MG63 (cell line): ENCODE data around the gene HCFC1R1. TPM values are rescaled to one million over a fixed set of nuclear protein-coding genes. Genes with fewer than 3 reads are reported as not detected.

Experiments used
- DNase-seq: peaks from one replicate; pipeline ENCODE4 v3.0.0-alpha.2; 2020
- H3K27me3 ChIP-seq: fragments of 250-450 bp; sonication (Bioruptor Pico); 2 replicates; pipeline ENCODE4 v1.5.1; 2020; ENCODE audit warnings: mild to moderate bottlenecking, moderate library complexity
- H3K36me3 ChIP-seq: fragments of 250-450 bp; sonication (Bioruptor Pico); 2 replicates; pipeline ENCODE4 v1.5.1; 2020; ENCODE audit warnings: mild to moderate bottlenecking, moderate library complexity
- H3K4me3 ChIP-seq: fragments of 250-450 bp; sonication (Bioruptor Pico); 2 replicates; pipeline ENCODE4 v1.5.1; 2020; ENCODE audit warnings: mild to moderate bottlenecking, moderate library complexity
- H3K9me3 ChIP-seq: fragments of 250-450 bp; sonication (Bioruptor Pico); 2 replicates; pipeline ENCODE4 v1.5.1; 2020; ENCODE audit warnings: mild to moderate bottlenecking, moderate library complexity
- total RNA-seq: library from RNA; depleted of rRNA; stranded (reverse); fragments of >200 nt; shearing (Covaris generic); gene quantifications from 2 replicates; pipeline ENCODE4 v1.2.3, GENCODE V29; 2014; ENCODE audit warnings: low replicate concordance; rRNA removed

Gene HCFC1R1
- total RNA-seq, 1 experiment from 2014 or later, result 60.7 TPM

GRCh38 chr16:2979669-2980226, 44.0 kb downstream of the HCFC1R1 start:
- peak overlapping the region; percentile 79 for H3K4me3 ChIP-seq
- no peaks in the 10 kb centered on the region for H3K27me3 ChIP-seq
- H3K36me3 ChIP-seq, result peaks cover 48% of the 10 kb centered on the region
- peak; percentile 52 for DNase-seq
- H3K9me3 ChIP-seq, result no peaks in the 10 kb centered on the region

DNA sequence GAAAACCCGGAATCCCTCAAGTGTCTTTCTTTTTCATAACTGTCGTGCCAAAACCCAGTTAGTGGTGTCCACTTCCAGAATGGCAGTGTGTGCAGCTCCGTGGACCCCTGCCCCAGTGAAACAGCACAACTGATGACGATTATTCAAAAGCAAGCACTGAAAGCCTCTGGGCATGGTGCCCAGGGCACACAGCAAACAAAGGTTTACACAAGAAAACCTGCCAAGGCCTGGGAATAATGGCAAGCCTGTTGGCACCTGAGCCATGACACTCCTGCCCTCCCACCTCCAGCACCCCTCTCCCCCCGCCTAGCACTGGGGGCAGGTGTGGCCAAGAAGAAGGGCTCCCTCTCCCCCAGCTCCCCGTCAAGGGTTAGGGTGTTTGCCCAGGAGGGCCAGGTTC, 46.3 kb downstream of the HCFC1R1 start:
- H3K27me3 ChIP-seq, result no peaks in the 10 kb centered on the region
- H3K9me3 ChIP-seq, result no peaks in the 10 kb centered on the region
- no peak overlapping the region for H3K4me3 ChIP-seq
- peaks cover 71% of the 10 kb centered on the region for H3K36me3 ChIP-seq
- no peak for DNase-seq

DNA sequence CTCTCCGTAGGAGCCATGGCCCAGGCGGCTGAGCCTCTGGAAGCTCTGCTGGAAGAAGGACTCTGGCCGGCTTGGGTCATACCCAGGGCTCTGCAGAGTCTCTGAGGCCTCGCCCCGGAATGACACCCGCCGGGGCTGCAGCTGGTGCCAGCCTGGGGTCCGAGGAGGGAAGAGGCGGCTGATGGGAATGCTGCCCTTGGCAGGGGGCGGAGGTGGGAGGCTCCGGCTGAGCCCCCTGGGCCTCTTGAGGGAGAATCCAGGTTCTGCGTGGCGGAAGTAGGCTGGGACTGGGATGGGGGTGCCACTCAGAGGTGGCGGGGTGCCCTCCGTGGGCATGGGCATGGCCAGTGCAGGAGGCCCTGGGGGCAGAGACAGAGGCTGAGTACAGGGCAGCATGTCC, 47.1 kb downstream of the HCFC1R1 start:
- DNase-seq, result no peak
- no peak overlapping the region for H3K4me3 ChIP-seq
- no peaks in the 10 kb centered on the region for H3K9me3 ChIP-seq
- no peaks in the 10 kb centered on the region for H3K27me3 ChIP-seq
- peaks cover 79% of the 10 kb centered on the region for H3K36me3 ChIP-seq

DNA sequence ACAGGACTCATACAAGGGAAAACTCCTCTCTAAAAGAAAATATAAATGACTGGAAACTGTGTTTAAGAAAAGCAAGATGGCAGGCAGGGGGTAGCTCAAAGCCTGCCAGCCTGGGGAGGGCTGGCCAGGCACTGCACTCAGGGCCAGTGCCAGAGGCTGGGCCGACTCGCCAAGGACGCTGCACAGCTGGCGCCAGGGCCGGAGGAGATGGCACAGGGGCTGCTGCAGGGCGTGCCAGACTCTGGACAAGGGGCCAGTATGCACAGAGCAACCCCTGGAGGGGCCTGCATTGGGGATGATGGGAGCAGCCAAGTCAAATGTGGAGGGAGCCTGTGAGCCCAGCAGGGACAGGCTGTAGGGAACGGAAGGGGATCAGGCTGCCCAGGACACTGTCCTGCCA, 47.5 kb downstream of the HCFC1R1 start:
- no peaks in the 10 kb centered on the region for H3K27me3 ChIP-seq
- no peak overlapping the region for H3K4me3 ChIP-seq
- DNase-seq, result no peak
- H3K36me3 ChIP-seq, result peaks cover 83% of the 10 kb centered on the region
- no peaks in the 10 kb centered on the region for H3K9me3 ChIP-seq

- Histone ChIP-seq H3K9me3 (no peaks in the 10 kb centered on the region), H3K36me3 (peaks cover 84% of the 10 kb centered on the region), H3K27me3 (no peaks in the 10 kb centered on the region), H3K4me3 (no peak overlapping the region)
- no peak for DNase-seq
These were observed 48.5 kb downstream of the HCFC1R1 start for GRCh38 chr16:2975161-2975795.

- peaks cover 80% of the 10 kb centered on the region for H3K36me3 ChIP-seq
- DNase-seq, result no peak
These were observed 49.3 kb downstream of the HCFC1R1 start for GRCh38 chr16:2974319-2975056.

GRCh38 chr16:2973605-2974318, 50.0 kb downstream of the HCFC1R1 start:
- no peak for DNase-seq
- H3K36me3 ChIP-seq, result peaks cover 75% of the 10 kb centered on the region
- no peak overlapping the region for H3K4me3 ChIP-seq
- no peaks in the 10 kb centered on the region for H3K27me3 ChIP-seq
- no peaks in the 10 kb centered on the region for H3K9me3 ChIP-seq

More at GRCh38 chr16:2974319-2975056, 49.3 kb downstream of the HCFC1R1 start:
- Histone ChIP-seq H3K4me3 (no peak overlapping the region), H3K9me3 (no peaks in the 10 kb centered on the region), H3K27me3 (no peaks in the 10 kb centered on the region)

DNA sequence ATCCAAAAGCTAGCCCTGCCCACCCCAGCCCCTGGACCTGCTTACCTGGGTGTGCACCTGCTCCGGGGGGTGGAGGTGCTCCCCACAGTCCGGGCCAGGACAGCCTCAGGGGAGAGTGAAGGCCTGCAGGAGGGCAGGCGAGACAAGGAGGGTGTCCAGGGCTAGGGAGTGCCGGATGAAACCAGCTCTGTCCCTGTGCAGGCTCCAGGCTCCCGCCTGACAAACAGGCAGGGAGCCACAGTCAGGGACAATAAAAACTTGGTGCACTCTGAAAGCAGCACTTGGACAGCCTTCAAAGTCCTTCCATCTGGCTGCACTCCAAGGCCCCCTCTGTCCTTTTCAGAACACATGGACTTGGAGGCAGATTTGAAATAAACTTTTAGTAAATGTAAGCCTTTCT, 50.6 kb downstream of the HCFC1R1 start:
- H3K27me3 ChIP-seq, result no peaks in the 10 kb centered on the region
- peaks cover 70% of the 10 kb centered on the region for H3K36me3 ChIP-seq
- no peak for DNase-seq
- no peak overlapping the region for H3K4me3 ChIP-seq
- H3K9me3 ChIP-seq, result no peaks in the 10 kb centered on the region

Other genes with a start within 250 kb of the HCFC1R1 start
- 309 and 3,594 TPM in 2 replicates for gene ELOB, start 246.7 kb downstream of the HCFC1R1 start, total RNA-seq
- not detected in 2 replicates for gene PRSS33, start 236.4 kb downstream of the HCFC1R1 start, total RNA-seq
- not detected in 2 replicates for gene PRSS41, start 225.5 kb downstream of the HCFC1R1 start, total RNA-seq
- 5.8 and 11.9 TPM in 2 replicates for gene PRSS21, start 206.7 kb downstream of the HCFC1R1 start, total RNA-seq
- 2.7 TPM in 1 of 2 replicates, not detected in the other for gene ZG16B, start 193.6 kb downstream of the HCFC1R1 start, total RNA-seq
- gene PRSS22, start 165.8 kb downstream of the HCFC1R1 start, total RNA-seq, result not detected in 2 replicates
- gene FLYWCH2, start 140.7 kb downstream of the HCFC1R1 start, total RNA-seq, result 176 and 179 TPM in 2 replicates
- gene FLYWCH1, start 112.0 kb downstream of the HCFC1R1 start, total RNA-seq, result 112 and 126 TPM in 2 replicates
- 0.26 and 1.0 TPM in 2 replicates for gene KREMEN2, start 59.7 kb downstream of the HCFC1R1 start, total RNA-seq
- gene PAQR4, start 54.6 kb downstream of the HCFC1R1 start, total RNA-seq, result 23.5 and 38.1 TPM in 2 replicates
- 12.0 and 30.3 TPM in 2 replicates for gene PKMYT1, start 43.5 kb downstream of the HCFC1R1 start, total RNA-seq
- gene CLDN9, start 11.0 kb downstream of the HCFC1R1 start, total RNA-seq, result not detected in 2 replicates
- not detected in 2 replicates for gene CLDN6, start 5.8 kb downstream of the HCFC1R1 start, total RNA-seq
- gene TNFRSF12A, start 3.6 kb downstream of the HCFC1R1 start, total RNA-seq, result 541 and 602 TPM in 2 replicates
- gene THOC6, start 93 bp upstream of the HCFC1R1 start, total RNA-seq, result 63.2 and 118 TPM in 2 replicates
- not detected in 2 replicates for gene BICDL2, start 13.0 kb upstream of the HCFC1R1 start, total RNA-seq
- gene MMP25, start 22.6 kb upstream of the HCFC1R1 start, total RNA-seq, result not detected in 2 replicates
- gene IL32, start 41.7 kb upstream of the HCFC1R1 start, total RNA-seq, result 4.4 and 11.5 TPM in 2 replicates
- not detected in 2 replicates for gene ZSCAN10, start 75.4 kb upstream of the HCFC1R1 start, total RNA-seq
- gene ZNF205, start 88.6 kb upstream of the HCFC1R1 start, total RNA-seq, result 15.5 and 22.6 TPM in 2 replicates
- 2.8 and 11.9 TPM in 2 replicates for gene ZNF213, start 111.1 kb upstream of the HCFC1R1 start, total RNA-seq
- gene OR1F1, start 164.3 kb upstream of the HCFC1R1 start, total RNA-seq, result not detected in 2 replicates
- 3.4 and 5.8 TPM in 2 replicates for gene ZNF200, start 211.2 kb upstream of the HCFC1R1 start, total RNA-seq
- 0.07 TPM in 1 of 2 replicates, not detected in the other for gene MEFV, start 232.7 kb upstream of the HCFC1R1 start, total RNA-seq